Endothelial cell (in vitro differentiated cells): ENCODE data around the gene IGHMBP2. TPM values are rescaled to one million over a fixed set of nuclear protein-coding genes. Genes with fewer than 3 reads are reported as not detected.

Experiments used
- DNase-seq: peaks from one replicate; pipeline ENCODE4 v3.0.0; 2021; ENCODE audit warnings: low spot score
- H3K27ac Mint-ChIP-seq: one replicate; pipeline ENCODE4 v1.8.0; 2021; ENCODE audit warnings: mixed read lengths, inconsistent platforms; ENCODE audit not compliant: unreplicated experiment
- H3K27me3 Mint-ChIP-seq: one replicate; pipeline ENCODE4 v1.8.0; 2021; ENCODE audit warnings: mild to moderate bottlenecking, moderate library complexity, mixed read lengths, inconsistent platforms; ENCODE audit not compliant: unreplicated experiment
- H3K36me3 Mint-ChIP-seq: one replicate; pipeline ENCODE4 v1.8.0; 2021; ENCODE audit warnings: mild to moderate bottlenecking, low read depth, mixed read lengths, inconsistent platforms; ENCODE audit not compliant: unreplicated experiment
- H3K4me1 Mint-ChIP-seq: one replicate; pipeline ENCODE4 v1.8.0; 2021; ENCODE audit warnings: mild to moderate bottlenecking, mixed read lengths, inconsistent platforms; ENCODE audit not compliant: unreplicated experiment
- H3K4me3 Mint-ChIP-seq: one replicate; pipeline ENCODE4 v1.8.0; 2021; ENCODE audit warnings: mild to moderate bottlenecking, mixed read lengths, inconsistent platforms; ENCODE audit not compliant: unreplicated experiment
- H3K9me3 Mint-ChIP-seq: one replicate; pipeline ENCODE4 v1.8.0; 2021; ENCODE audit warnings: mixed read lengths, inconsistent platforms; ENCODE audit not compliant: unreplicated experiment
- CTCF ChIP-seq: fragments of 200-600 bp; sonication (generic); IDR thresholded peaks from one replicate; pipeline ENCODE4 v1.5.0; 2021; ENCODE audit warnings: antibody characterized with exemption; ENCODE audit not compliant: unreplicated experiment
- total RNA-seq: library from RNA; stranded (reverse); fragmentation: NEBNext Ultra II Directional; extraction: Animal tissue kit (Norgen Biotek cat#: 25700); gene quantifications from one replicate; pipeline ENCODE4 v1.2.1, GENCODE V29; 2021; ENCODE audit not compliant: unreplicated experiment

Gene IGHMBP2
- total RNA-seq, 1 donor from 2014 or later: 14.1 TPM

- H3K36me3 Mint-ChIP-seq: peaks cover 17% of the 10 kb centered on the region
- no peak for DNase-seq
- H3K27ac Mint-ChIP-seq: no peak overlapping the region
- no peak for TF ChIP-seq CTCF
- H3K9me3 Mint-ChIP-seq: no peaks in the 10 kb centered on the region
- no peak overlapping the region for H3K4me3 Mint-ChIP-seq
- no peaks in the 10 kb centered on the region for H3K4me1 Mint-ChIP-seq
- peaks cover 2% of the 10 kb centered on the region for H3K27me3 Mint-ChIP-seq
Measured at GRCh38 chr11:68938816-68939582, 35.3 kb downstream of the IGHMBP2 start.

GRCh38 chr11:68939583-68940555 lies 36.2 kb downstream of the IGHMBP2 start:
- DNase-seq: no peak
- H3K36me3 Mint-ChIP-seq: peaks cover 14% of the 10 kb centered on the region
- H3K9me3 Mint-ChIP-seq: no peaks in the 10 kb centered on the region
- no peaks in the 10 kb centered on the region for H3K4me1 Mint-ChIP-seq
- no peak overlapping the region for H3K27ac Mint-ChIP-seq
- H3K27me3 Mint-ChIP-seq: peaks cover 2% of the 10 kb centered on the region
- no peak overlapping the region for H3K4me3 Mint-ChIP-seq
- no peak for TF ChIP-seq CTCF

- no peak overlapping the region for H3K27ac Mint-ChIP-seq
- no peaks in the 10 kb centered on the region for H3K9me3 Mint-ChIP-seq
- no peak for DNase-seq
- H3K4me3 Mint-ChIP-seq: no peak overlapping the region
- H3K36me3 Mint-ChIP-seq: peaks cover 10% of the 10 kb centered on the region
- no peak for TF ChIP-seq CTCF
- no peaks in the 10 kb centered on the region for H3K4me1 Mint-ChIP-seq
- H3K27me3 Mint-ChIP-seq: no peaks in the 10 kb centered on the region
Measured at GRCh38 chr11:68940651-68941323, 37.1 kb downstream of the IGHMBP2 start.

GRCh38 chr11:68941324-68942094 lies 37.8 kb downstream of the IGHMBP2 start:
- no peaks in the 10 kb centered on the region for H3K9me3 Mint-ChIP-seq
- TF ChIP-seq CTCF: no peak
- no peak for DNase-seq
- H3K4me3 Mint-ChIP-seq: no peak overlapping the region
- H3K27ac Mint-ChIP-seq: no peak overlapping the region
- H3K4me1 Mint-ChIP-seq: no peaks in the 10 kb centered on the region
- peaks cover 10% of the 10 kb centered on the region for H3K36me3 Mint-ChIP-seq
- no peaks in the 10 kb centered on the region for H3K27me3 Mint-ChIP-seq
